ENCODE data around the gene OR2T4. TPM values are rescaled to one million over a fixed set of nuclear protein-coding genes. Genes with fewer than 3 reads are reported as not detected.

Gene OR2T4
- total and polyA plus RNA-seq, 10 of the 15 experiments (the other 5 are each of a cell fraction or from before 2014, with no cell fraction given), result 0.22 to 0.30 TPM; not detected in 8

- no peak for TF ChIP-seq EZH2 (IDR thresholded peaks at IDR 0.05; ENCODE audit: borderline replicate concordance, control insufficient read depth, low read depth, low read length)
- TF ChIP-seq CREM (IDR thresholded peaks at IDR 0.05; ENCODE audit: low read depth), result no peak; the same call in 1 of the 2 replicates
- TF ChIP-seq USF2 (IDR thresholded peaks at IDR 0.05; ENCODE audit: borderline replicate concordance, low read depth, low read length), result no peak
- TF ChIP-seq CREB1 (IDR thresholded peaks at IDR 0.05; ENCODE audit: low read depth), result peak; percentile 32; the same call in 1 of the 2 replicates
- no peak; the same call in 1 of the 2 replicates for TF ChIP-seq HDGF (IDR thresholded peaks at IDR 0.05)
- no peak for TF ChIP-seq STAT1 (conservative IDR thresholded peaks at IDR 0.05)
- peak in 1 of 2 experiments; percentile 39; a peak in 2 of 4 replicates for TF ChIP-seq BHLHE40 (IDR thresholded peaks at IDR 0.05; ENCODE audit: borderline replicate concordance in 1 of 2, low read depth in 2 of 2, low read length in 1 of 2)
- TF ChIP-seq LARP7 (IDR thresholded peaks at IDR 0.05), result no peak
- TF ChIP-seq POU2F2 (IDR thresholded peaks at IDR 0.05; ENCODE audit: borderline replicate concordance, low read depth, low read length), result 0 out of 3 replicates have a peak, but pooled peaks have one; percentile 42
- no peak for TF ChIP-seq RAD51 (IDR thresholded peaks at IDR 0.05)
- no peak for TF ChIP-seq YBX1 (IDR thresholded peaks at IDR 0.05)
- no peak for TF ChIP-seq TBL1XR1 (IDR thresholded peaks at IDR 0.05; ENCODE audit: low read depth, low read length)
- TF ChIP-seq PAX5 (IDR thresholded peaks at IDR 0.05; ENCODE audit: borderline replicate concordance, low read depth, low read length), result no peak
- TF ChIP-seq CUX1 (IDR thresholded peaks at IDR 0.05; ENCODE audit: insufficient replicate concordance, low read depth, low read length), result no peak
- no peak for TF ChIP-seq MEF2A (IDR thresholded peaks at IDR 0.05; ENCODE audit: insufficient read depth, low read depth, low read length)
- peak; percentile 79 for TF ChIP-seq IKZF1 (conservative IDR thresholded peaks at IDR 0.05)
- TF ChIP-seq IRF4 (IDR thresholded peaks at IDR 0.05; ENCODE audit: low read depth, low read length), result peak; percentile 36; the same call in 1 of the 2 replicates
- peak; percentile 77 for TF ChIP-seq NR2F1 (conservative IDR thresholded peaks at IDR 0.05)
- no peak for TF ChIP-seq SMAD5 (IDR thresholded peaks at IDR 0.05; ENCODE audit: low read depth)
- peak; percentile 88 for TF ChIP-seq NFIC (IDR thresholded peaks at IDR 0.05; ENCODE audit: low read depth, low read length)
- TF ChIP-seq BRCA1 (IDR thresholded peaks at IDR 0.05; ENCODE audit: low read depth, low read length), result no peak
- TF ChIP-seq SMARCA5 (IDR thresholded peaks at IDR 0.05), result no peak
- no peak for TF ChIP-seq SPI1 (IDR thresholded peaks at IDR 0.05; ENCODE audit: borderline replicate concordance, insufficient read depth, low read depth, low read length)
- TF ChIP-seq GABPA (IDR thresholded peaks at IDR 0.05; ENCODE audit: low read depth), result no peak
- TF ChIP-seq RFX5 (IDR thresholded peaks at IDR 0.05; ENCODE audit: low read depth, low read length), result no peak
- TF ChIP-seq CHD4 (IDR thresholded peaks at IDR 0.05), result no peak
Observed at GRCh38 chr1:248406721-248407692, 45.5 kb downstream of the OR2T4 start (continued).
